HepG2 (cell line): ENCODE data around the gene SMARCB1. TPM values are rescaled to one million over a fixed set of nuclear protein-coding genes. Genes with fewer than 3 reads are reported as not detected.
A peak's percentile ranks its signal among the peaks of the same experiment; 100 is the strongest.

ENCODE experiments used
- ARNTL ChIP-seq: sonication (generic); formaldehyde crosslinking; IDR thresholded peaks from 2 replicates; pipeline ENCODE4 v1.4.0; 2020; ENCODE audit warnings: mild to moderate bottlenecking, missing genetic modification reagents
- E2F5 ChIP-seq: sonication (generic); formaldehyde crosslinking; conservative IDR thresholded peaks from 2 replicates; pipeline ENCODE4 v1.4.0; 2020; ENCODE audit warnings: missing genetic modification reagents
- LBX2 ChIP-seq: sonication (generic); formaldehyde crosslinking; IDR thresholded peaks from 2 replicates; pipeline ENCODE4 v1.5.0; 2020; ENCODE audit warnings: missing genetic modification reagents, mild to moderate bottlenecking, borderline replicate concordance
- NBN ChIP-seq: fragments of 450-650 bp; conservative IDR thresholded peaks from 2 replicates; pipeline ENCODE4 v1.6.1; 2017
- THAP8 ChIP-seq: sonication (generic); formaldehyde crosslinking; IDR thresholded peaks from 2 replicates; pipeline ENCODE4 v1.5.1; 2020; ENCODE audit warnings: missing genetic modification reagents, mild to moderate bottlenecking, borderline replicate concordance
- ZFYVE20 ChIP-seq: sonication (generic); formaldehyde crosslinking; IDR thresholded peaks from 2 replicates; pipeline ENCODE4 v1.8.0; 2023; ENCODE audit warnings: low read depth, mild to moderate bottlenecking, moderate library complexity, missing genetic modification reagents, borderline replicate concordance
- ZHX1 ChIP-seq: sonication (generic); formaldehyde crosslinking; IDR thresholded peaks from 2 replicates; pipeline ENCODE4 v1.8.1; 2022; ENCODE audit warnings: low read depth, mild to moderate bottlenecking, missing genetic modification reagents
- ZNF407 ChIP-seq: sonication (generic); formaldehyde crosslinking; IDR thresholded peaks from one replicate; pipeline ENCODE4 v1.5.1; 2020; ENCODE audit warnings: mild to moderate bottlenecking, missing genetic modification reagents; ENCODE audit errors: not compliant biosample characterization
- ZNF598 ChIP-seq: sonication (generic); formaldehyde crosslinking; IDR thresholded peaks from 2 replicates; pipeline ENCODE4 v1.5.1; 2020; ENCODE audit warnings: mild to moderate bottlenecking, missing genetic modification reagents, borderline replicate concordance
- ZNF784 ChIP-seq: sonication (generic); formaldehyde crosslinking; IDR thresholded peaks from 2 replicates; pipeline ENCODE4 v1.5.1; 2020; ENCODE audit warnings: missing genetic modification reagents, mild to moderate bottlenecking, borderline replicate concordance
- ZNF850 ChIP-seq: sonication (generic); formaldehyde crosslinking; conservative IDR thresholded peaks from 2 replicates; pipeline ENCODE4 v1.9.0; 2021; ENCODE audit warnings: mild to moderate bottlenecking, missing genetic modification reagents
- ZNF878 ChIP-seq: sonication (generic); formaldehyde crosslinking; IDR thresholded peaks from 2 replicates; pipeline ENCODE4 v1.8.1; 2023; ENCODE audit warnings: mild to moderate bottlenecking, missing genetic modification reagents, moderate library complexity
- ZSCAN30 ChIP-seq: sonication (generic); formaldehyde crosslinking; IDR thresholded peaks from 2 replicates; pipeline ENCODE4 v1.5.0; 2020; ENCODE audit warnings: mild to moderate bottlenecking, missing genetic modification reagents
- polyA plus RNA-seq, 8 experiments: library from polyadenylated mRNA; depleted of rRNA in 3 of 8; stranded (reverse) in 7 of 8; unstranded in 1 of 8; fragments of >200 nt; fragmentation: Illumina TruSeq in 4 of 8; extraction: Trizol in 4 of 8; gene quantifications; 2 replicates each; pipeline versions ENCODE4 v1.2.1 to v1.2.3, GENCODE V29; 2011 to 2016; ENCODE audit warnings: low read depth in 4 of 8, missing spikeins in 1 of 8, mixed read lengths in 1 of 8; ENCODE audit not compliant: insufficient read depth in 1 of 8
- total RNA-seq, 5 experiments: library from RNA; depleted of rRNA; stranded (reverse); fragments of >200 nt; fragmentation: Illumina TruSeq; extraction: Trizol; gene quantifications; 2 replicates each; pipeline ENCODE4 v1.2.3, GENCODE V29; 2016; ENCODE audit warnings: low read depth in 1 of 5

Gene SMARCB1
- total and polyA plus RNA-seq, 2 of the 13 experiments (the other 11 are each of a cell fraction or from before 2014, with no cell fraction given), result 74.0 to 166 TPM

GRCh38 chr22:23857606-23858483 lies 71.1 kb downstream of the SMARCB1 start, which contains the start of gene SLC2A11 (continued):
- TF ChIP-seq ZNF407 (CRISPR knock-in tag) (no peak), ZNF598 (CRISPR knock-in tag) (peak; percentile 34; the same call in 1 of the 2 replicates), ZNF878 (CRISPR knock-in tag) (no peak), LBX2 (CRISPR knock-in tag) (no peak), ARNTL (CRISPR knock-in tag) (no peak), ZNF850 (CRISPR knock-in tag) (no peak), ZHX1 (CRISPR knock-in tag) (no peak), E2F5 (CRISPR knock-in tag) (no peak), NBN (no peak), ZFYVE20 (CRISPR knock-in tag) (no peak), ZSCAN30 (no peak), THAP8 (CRISPR knock-in tag) (no peak), ZNF784 (CRISPR knock-in tag) (0 out of 2 replicates have a peak, but pooled peaks have one; percentile 46)
